Thymus (tissue), 11 donors: ENCODE measurements around the gene DNAJB6. TPM values are rescaled to one million over a fixed set of nuclear protein-coding genes. Genes with fewer than 3 reads are reported as not detected.
"Not testable (repeated sequence)": the region's sequence is repeated elsewhere in the genome, so short reads cannot be mapped to it uniquely, and the experiment has no call there.

Experiments
- DNase-seq, 9 donors: peaks; one replicate each; pipeline ENCODE4 v3.0.0-alpha.2; 2013; ENCODE audit warnings: low spot score in 9 of 9, low read depth in 6 of 9, missing footprints in 1 of 9
- H3K27ac ChIP-seq, 2 donors: one replicate each; pipeline ENCODE4 v1.5.1; 2013; ENCODE audit warnings: control low read depth in 1 of 2, low read depth in 1 of 2, low read length in 1 of 2, mild to moderate bottlenecking in 1 of 2, moderate library complexity in 1 of 2
- H3K27me3 ChIP-seq, 2 donors: one replicate each; pipeline ENCODE4 v1.5.1; 2013; ENCODE audit warnings: low read length in 1 of 2; ENCODE audit not compliant: control insufficient read depth in 2 of 2, insufficient read depth in 1 of 2
- H3K36me3 ChIP-seq, 2 donors: one replicate each; pipeline ENCODE4 v1.5.1; 2013; ENCODE audit warnings: low read length in 1 of 2, mild to moderate bottlenecking in 1 of 2, moderate library complexity in 1 of 2; ENCODE audit not compliant: control insufficient read depth in 2 of 2, insufficient read depth in 2 of 2
- H3K4me1 ChIP-seq, 2 donors: one replicate each; pipeline ENCODE4 v1.5.1; 2013; ENCODE audit warnings: low read length in 2 of 2; ENCODE audit not compliant: control insufficient read depth in 2 of 2, insufficient read depth in 2 of 2
- H3K4me3 ChIP-seq, 2 donors: one replicate each; pipeline ENCODE4 v1.5.1; 2013; ENCODE audit warnings: low read length in 2 of 2, control low read depth in 1 of 2, mild to moderate bottlenecking in 1 of 2
- H3K9me3 ChIP-seq, 2 donors: one replicate each; pipeline ENCODE4 v1.5.1; 2013; ENCODE audit warnings: low read length in 1 of 2, mild to moderate bottlenecking in 1 of 2; ENCODE audit not compliant: control insufficient read depth in 2 of 2, insufficient read depth in 1 of 2
- WGBS: extraction: QIAGEN DNeasy Blood & Tissue Kit; methylation state at CpG from one replicate; pipeline ENCODE4 v1.1.7; 2013; 5-methylcytosine and 5-hydroxymethylcytosine counted together
- polyA plus RNA-seq: library from polyadenylated mRNA; stranded (reverse); fragments of 200-250 nt; gene quantifications from one replicate; pipeline ENCODE4 v1.2.3, GENCODE V29; 2013
- total RNA-seq: library from RNA; stranded (reverse); fragments of 120-200 nt; gene quantifications from one replicate; pipeline ENCODE4 v1.2.4, GENCODE V29; 2013
- donor health status: healthy.

DNAJB6 gene
- total and polyA plus RNA-seq, 2 donors, result 78.6 to 166 TPM

- H3K27me3 ChIP-seq, result no peaks in the 10 kb centered on the region
- peaks cover 0 to 2% of the 10 kb centered on the region in 2 donors for H3K9me3 ChIP-seq
- H3K4me3 ChIP-seq, result no peak overlapping the region
- no peaks in the 10 kb centered on the region for H3K36me3 ChIP-seq
- no peak overlapping the region for H3K27ac ChIP-seq
- DNase-seq, result no peak
- H3K4me1 ChIP-seq, result peaks cover 0 to 1% of the 10 kb centered on the region in 2 donors
- WGBS, result 69% methylated on average over 7 of the region's 7 CpGs
Observed at GRCh38 chr7:157312941-157313340, 23.9 kb upstream of the DNAJB6 start.

GRCh38 chr7:157313645-157314044, 23.2 kb upstream of the DNAJB6 start:
- H3K4me1 ChIP-seq, result peaks cover 0 to 8% of the 10 kb centered on the region in 2 donors
- H3K27ac ChIP-seq, result no peak overlapping the region
- DNase-seq, result no peak
- H3K9me3 ChIP-seq, result peaks cover 0 to 2% of the 10 kb centered on the region in 2 donors
- no peaks in the 10 kb centered on the region for H3K27me3 ChIP-seq
- WGBS, result 98% methylated on average over 15 of the region's 15 CpGs
- no peak overlapping the region for H3K4me3 ChIP-seq
- H3K36me3 ChIP-seq, result no peaks in the 10 kb centered on the region

- Histone ChIP-seq H3K4me1 (peaks cover 0 to 29% of the 10 kb centered on the region in 2 donors), H3K36me3 (no peaks in the 10 kb centered on the region), H3K9me3 (peaks cover 0 to 2% of the 10 kb centered on the region in 2 donors), H3K4me3 (no peak overlapping the region), H3K27ac (peak overlapping the region; percentile 62 to 70), H3K27me3 (no peaks in the 10 kb centered on the region)
- peak in 1 of 9 donors; percentile 45 for DNase-seq
- 40% methylated on average over 14 of the region's 14 CpGs for WGBS
Observed at GRCh38 chr7:157318015-157318706, 18.6 kb upstream of the DNAJB6 start.

GRCh38 chr7:157320608-157320980, 16.2 kb upstream of the DNAJB6 start:
- H3K27ac ChIP-seq, result peak overlapping the region in 1 of 2 donors; percentile 48
- H3K4me3 ChIP-seq, result no peak overlapping the region
- peaks cover 0 to 2% of the 10 kb centered on the region in 2 donors for H3K9me3 ChIP-seq
- H3K4me1 ChIP-seq, result peaks cover 0 to 29% of the 10 kb centered on the region in 2 donors
- 55% methylated on average over 4 of the region's 4 CpGs for WGBS
- no peaks in the 10 kb centered on the region for H3K27me3 ChIP-seq
- DNase-seq, result peak in 2 of 9 donors; percentile 40 to 57
- no peaks in the 10 kb centered on the region for H3K36me3 ChIP-seq

GRCh38 chr7:157323401-157323800, 13.4 kb upstream of the DNAJB6 start:
- 95% methylated on average over 4 of the region's 4 CpGs for WGBS
- DNase-seq, result no peak
- Histone ChIP-seq H3K36me3 (no peaks in the 10 kb centered on the region), H3K27me3 (no peaks in the 10 kb centered on the region), H3K27ac (no peak overlapping the region), H3K4me3 (no peak overlapping the region), H3K4me1 (peaks cover 0 to 23% of the 10 kb centered on the region in 2 donors), H3K9me3 (no peaks in the 10 kb centered on the region)

GRCh38 chr7:157329447-157329846, 7.4 kb upstream of the DNAJB6 start:
- DNase-seq, result no peak
- WGBS, result 95% methylated on average over 12 of the region's 12 CpGs
- no peaks in the 10 kb centered on the region for H3K36me3 ChIP-seq

GRCh38 chr7:157330567-157330966, 6.2 kb upstream of the DNAJB6 start:
- not testable (repeated sequence) for H3K27ac ChIP-seq, H3K4me1 ChIP-seq, H3K9me3 ChIP-seq, H3K36me3 ChIP-seq, H3K27me3 ChIP-seq, H3K4me3 ChIP-seq, DNase-seq
- WGBS, result 95% methylated on average over 10 of the region's 10 CpGs

More at GRCh38 chr7:157329447-157329846, 7.4 kb upstream of the DNAJB6 start:
- Histone ChIP-seq H3K4me1 (no peaks in the 10 kb centered on the region), H3K9me3 (no peaks in the 10 kb centered on the region), H3K27ac (no peak overlapping the region), H3K27me3 (no peaks in the 10 kb centered on the region), H3K4me3 (no peak overlapping the region)

- not testable (repeated sequence) for H3K36me3 ChIP-seq, H3K27ac ChIP-seq, DNase-seq, H3K4me1 ChIP-seq, H3K27me3 ChIP-seq, H3K9me3 ChIP-seq, H3K4me3 ChIP-seq
- 93% methylated on average over 7 of the region's 7 CpGs for WGBS
Observed at GRCh38 chr7:157331049-157331448, 5.8 kb upstream of the DNAJB6 start.

- Histone ChIP-seq H3K36me3 (no peaks in the 10 kb centered on the region), H3K9me3 (no peaks in the 10 kb centered on the region), H3K4me1 (peaks cover 15 to 28% of the 10 kb centered on the region in 2 donors), H3K27ac (no peak overlapping the region), H3K27me3 (no peaks in the 10 kb centered on the region), H3K4me3 (no peak overlapping the region)
- 96% methylated on average over 5 of the region's 5 CpGs for WGBS
- no peak for DNase-seq
Observed at GRCh38 chr7:157335236-157335635, 1.6 kb upstream of the DNAJB6 start.
